HG03558 (cell line): ENCODE measurements around the gene FBXO2.
"Not testable (repeated sequence)": the region's sequence is repeated elsewhere in the genome, so short reads cannot be mapped to it uniquely, and the experiment has no call there.

Source experiments
- ATAC-seq: cut with Tn5 transposase; IDR thresholded peaks from one replicate; pipeline ENCODE4 v1.9.1; 2021; ENCODE audit warnings: moderate number of reproducible peaks; ENCODE audit not compliant: unreplicated experiment; ENCODE audit errors: extremely low read depth

FBXO2 gene

GRCh38 chr1:11639372-11639771 lies 14.9 kb downstream of the FBXO2 start:
- ATAC-seq = no peak

- ATAC-seq = no peak
Measured at GRCh38 chr1:11638121-11638520, 16.1 kb downstream of the FBXO2 start.

GRCh38 chr1:11634365-11635192 lies 19.6 kb downstream of the FBXO2 start:
- no peak for ATAC-seq

GRCh38 chr1:11629184-11630016 lies 24.8 kb downstream of the FBXO2 start:
- no peak for ATAC-seq

GRCh38 chr1:11628767-11629166 lies 25.5 kb downstream of the FBXO2 start:
- no peak for ATAC-seq

- no peak for ATAC-seq
Measured at GRCh38 chr1:11626551-11626950, 27.7 kb downstream of the FBXO2 start.

- ATAC-seq = no peak
Measured at GRCh38 chr1:11623702-11624101, 30.5 kb downstream of the FBXO2 start.

GRCh38 chr1:11622398-11622797 lies 31.8 kb downstream of the FBXO2 start:
- no peak for ATAC-seq

- ATAC-seq = no peak
Measured at GRCh38 chr1:11620924-11621323, 33.3 kb downstream of the FBXO2 start.

- ATAC-seq = no peak
Measured at GRCh38 chr1:11620405-11620804, 33.8 kb downstream of the FBXO2 start.

GRCh38 chr1:11617741-11618140 lies 36.5 kb downstream of the FBXO2 start:
- ATAC-seq = no peak

- no peak for ATAC-seq
Measured at GRCh38 chr1:11617314-11617713, 36.9 kb downstream of the FBXO2 start.

- no peak for ATAC-seq
Measured at GRCh38 chr1:11616766-11617165, 37.5 kb downstream of the FBXO2 start.

GRCh38 chr1:11615090-11615489 lies 39.1 kb downstream of the FBXO2 start:
- no peak for ATAC-seq

- ATAC-seq = no peak
Measured at GRCh38 chr1:11613347-11613746, 40.9 kb downstream of the FBXO2 start.

GRCh38 chr1:11611638-11612327 lies 42.4 kb downstream of the FBXO2 start:
- no peak for ATAC-seq

- ATAC-seq = no peak
Measured at GRCh38 chr1:11610629-11611180, 43.5 kb downstream of the FBXO2 start.

- not testable (repeated sequence) for ATAC-seq
Measured at GRCh38 chr1:11609378-11609777, 44.9 kb downstream of the FBXO2 start.

- ATAC-seq = not testable (repeated sequence)
Measured at GRCh38 chr1:11608596-11609130, 45.6 kb downstream of the FBXO2 start.

GRCh38 chr1:11606775-11607174 lies 47.5 kb downstream of the FBXO2 start:
- ATAC-seq = no peak
